ENCODE data around the gene CDK15. TPM values are rescaled to one million over a fixed set of nuclear protein-coding genes. Genes with fewer than 3 reads are reported as not detected.

The CDK15 gene
- total RNA-seq, 1 donor from 2014 or later = 0.70 TPM

DNA sequence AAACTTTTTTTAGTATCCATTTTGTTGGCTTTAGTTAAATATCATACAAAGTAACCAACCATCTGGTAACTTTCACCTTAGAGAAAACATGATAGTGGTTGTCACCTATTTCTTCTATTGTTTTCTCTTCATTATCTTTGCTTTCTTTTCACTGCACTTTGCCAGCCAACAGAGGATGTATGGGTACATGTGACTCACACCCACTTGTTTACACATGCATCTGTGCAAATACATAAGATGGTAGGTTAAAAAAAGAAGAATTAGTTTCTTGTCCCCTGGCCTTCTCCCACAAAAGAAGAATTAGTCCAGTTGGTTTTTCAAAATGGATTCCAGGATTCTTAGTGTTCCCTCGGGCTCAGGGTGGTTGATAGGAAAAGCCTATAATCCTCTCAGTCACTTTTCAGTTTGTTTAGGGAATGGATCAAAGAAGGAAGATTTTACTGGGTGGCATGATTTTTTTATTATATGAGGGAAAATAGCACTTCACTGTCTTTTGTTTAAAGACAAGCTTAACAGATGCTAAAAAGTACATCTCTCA, 46.6 kb downstream of the CDK15 start:
- Mint-ChIP-seq H3K9me3 (ENCODE audit: unreplicated experiment) (no peaks in the 10 kb centered on the region), H3K4me1 (ENCODE audit: unreplicated experiment) (peaks cover 36% of the 10 kb centered on the region), H3K27me3 (ENCODE audit: unreplicated experiment) (no peaks in the 10 kb centered on the region), H3K36me3 (ENCODE audit: unreplicated experiment) (no peaks in the 10 kb centered on the region), H3K4me3 (ENCODE audit: unreplicated experiment) (no peak overlapping the region), H3K27ac (ENCODE audit: unreplicated experiment) (peak overlapping the region; percentile 98)
- DNase-seq (ENCODE audit: extremely low spot score, unreplicated experiment) = no peak
- TF ChIP-seq, protein P1, sequence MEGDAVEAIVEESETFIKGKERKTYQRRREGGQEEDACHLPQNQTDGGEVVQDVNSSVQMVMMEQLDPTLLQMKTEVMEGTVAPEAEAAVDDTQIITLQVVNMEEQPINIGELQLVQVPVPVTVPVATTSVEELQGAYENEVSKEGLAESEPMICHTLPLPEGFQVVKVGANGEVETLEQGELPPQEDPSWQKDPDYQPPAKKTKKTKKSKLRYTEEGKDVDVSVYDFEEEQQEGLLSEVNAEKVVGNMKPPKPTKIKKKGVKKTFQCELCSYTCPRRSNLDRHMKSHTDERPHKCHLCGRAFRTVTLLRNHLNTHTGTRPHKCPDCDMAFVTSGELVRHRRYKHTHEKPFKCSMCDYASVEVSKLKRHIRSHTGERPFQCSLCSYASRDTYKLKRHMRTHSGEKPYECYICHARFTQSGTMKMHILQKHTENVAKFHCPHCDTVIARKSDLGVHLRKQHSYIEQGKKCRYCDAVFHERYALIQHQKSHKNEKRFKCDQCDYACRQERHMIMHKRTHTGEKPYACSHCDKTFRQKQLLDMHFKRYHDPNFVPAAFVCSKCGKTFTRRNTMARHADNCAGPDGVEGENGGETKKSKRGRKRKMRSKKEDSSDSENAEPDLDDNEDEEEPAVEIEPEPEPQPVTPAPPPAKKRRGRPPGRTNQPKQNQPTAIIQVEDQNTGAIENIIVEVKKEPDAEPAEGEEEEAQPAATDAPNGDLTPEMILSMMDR (IDR thresholded peaks at IDR 0.05) = no peak

DNA sequence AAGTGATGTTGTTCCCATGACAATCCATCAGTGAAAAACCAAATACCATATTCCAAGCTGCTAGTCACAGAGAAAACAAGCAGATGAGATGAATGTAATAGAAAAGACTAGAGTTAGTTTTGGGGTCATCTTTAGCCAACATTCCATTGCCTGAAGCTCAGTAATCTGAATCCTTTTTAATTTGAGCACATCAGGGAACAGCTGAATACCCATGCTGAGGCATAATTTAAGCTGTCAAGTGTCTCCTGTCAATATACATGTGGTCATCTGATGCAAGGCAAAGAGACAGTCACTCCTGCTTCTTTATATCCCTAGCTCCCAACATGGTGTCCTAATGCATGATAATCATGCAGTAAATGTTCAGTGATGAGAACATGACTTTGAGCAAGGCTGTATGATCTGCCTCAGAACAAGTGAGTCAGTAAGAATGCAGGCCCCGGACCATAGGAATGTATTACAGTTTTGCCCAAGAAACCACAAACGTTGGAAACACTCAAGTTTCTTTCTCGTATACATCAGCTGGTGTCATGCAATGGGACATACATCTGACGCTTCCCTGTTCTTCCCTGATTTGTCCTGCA, 48.0 kb downstream of the CDK15 start:
- H3K9me3 Mint-ChIP-seq (ENCODE audit: unreplicated experiment) = no peaks in the 10 kb centered on the region
- no peaks in the 10 kb centered on the region for H3K27me3 Mint-ChIP-seq (ENCODE audit: unreplicated experiment)
- no peak for DNase-seq (ENCODE audit: extremely low spot score, unreplicated experiment)
- H3K4me3 Mint-ChIP-seq (ENCODE audit: unreplicated experiment) = peak overlapping the region; percentile 32
- no peaks in the 10 kb centered on the region for H3K36me3 Mint-ChIP-seq (ENCODE audit: unreplicated experiment)
- H3K27ac Mint-ChIP-seq (ENCODE audit: unreplicated experiment) = peak overlapping the region; percentile 98
- TF ChIP-seq, protein P1 (IDR thresholded peaks at IDR 0.05) = no peak
- H3K4me1 Mint-ChIP-seq (ENCODE audit: unreplicated experiment) = peaks cover 46% of the 10 kb centered on the region

DNA sequence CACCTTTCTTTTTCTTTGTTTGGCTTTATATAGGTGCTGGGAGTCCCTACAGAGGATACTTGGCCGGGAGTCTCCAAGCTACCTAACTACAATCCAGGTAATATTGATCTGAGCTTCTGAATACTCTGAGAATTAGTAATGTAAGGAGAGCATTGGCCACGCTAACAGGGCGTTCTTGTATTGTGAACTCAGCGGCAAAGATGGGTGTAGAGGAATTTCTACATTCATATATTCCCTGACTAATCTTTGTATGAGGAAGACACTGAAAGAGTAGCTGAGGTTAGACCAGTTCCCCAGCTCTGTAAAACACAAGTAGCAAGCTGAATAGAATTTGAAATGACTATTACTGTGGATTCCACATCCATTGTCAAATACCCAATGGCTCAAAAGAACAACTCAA, 48.5 kb downstream of the CDK15 start:
- TF ChIP-seq, protein P1 (IDR thresholded peaks at IDR 0.05) = no peak
- Mint-ChIP-seq H3K4me3 (ENCODE audit: unreplicated experiment) (no peak overlapping the region), H3K9me3 (ENCODE audit: unreplicated experiment) (no peaks in the 10 kb centered on the region), H3K27ac (ENCODE audit: unreplicated experiment) (peak overlapping the region; percentile 98), H3K36me3 (ENCODE audit: unreplicated experiment) (no peaks in the 10 kb centered on the region), H3K4me1 (ENCODE audit: unreplicated experiment) (peaks cover 46% of the 10 kb centered on the region), H3K27me3 (ENCODE audit: unreplicated experiment) (no peaks in the 10 kb centered on the region)
- DNase-seq (ENCODE audit: extremely low spot score, unreplicated experiment) = no peak

DNA sequence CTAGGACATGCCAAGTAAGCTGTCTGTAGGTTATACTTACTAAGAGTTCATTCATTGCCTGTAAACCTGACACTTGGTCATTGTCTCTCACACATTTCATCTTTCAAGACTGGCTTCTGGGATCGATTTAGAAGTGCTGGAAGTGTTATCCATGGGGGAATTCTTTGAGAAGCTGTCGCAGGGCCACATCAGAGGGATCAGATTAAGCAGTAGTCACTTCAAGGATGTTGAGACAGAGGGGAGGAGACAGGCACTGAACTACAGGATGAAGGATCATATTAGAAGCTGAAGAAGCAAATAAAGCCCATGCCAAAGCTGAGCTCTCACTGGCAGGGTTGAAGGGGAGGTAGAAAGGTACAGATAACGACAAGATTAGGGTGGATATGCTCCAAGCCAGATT, 49.0 kb downstream of the CDK15 start:
- no peak for DNase-seq (ENCODE audit: extremely low spot score, unreplicated experiment)
- Mint-ChIP-seq H3K4me1 (ENCODE audit: unreplicated experiment) (peaks cover 46% of the 10 kb centered on the region), H3K4me3 (ENCODE audit: unreplicated experiment) (no peak overlapping the region), H3K27me3 (ENCODE audit: unreplicated experiment) (no peaks in the 10 kb centered on the region), H3K36me3 (ENCODE audit: unreplicated experiment) (no peaks in the 10 kb centered on the region), H3K27ac (ENCODE audit: unreplicated experiment) (peak overlapping the region; percentile 98), H3K9me3 (ENCODE audit: unreplicated experiment) (no peaks in the 10 kb centered on the region)
- TF ChIP-seq, protein P1 (IDR thresholded peaks at IDR 0.05) = no peak

GRCh38 chr2:201857326-201857725, 51.0 kb downstream of the CDK15 start:
- no peak for DNase-seq (ENCODE audit: extremely low spot score, unreplicated experiment)
- Mint-ChIP-seq H3K27me3 (ENCODE audit: unreplicated experiment) (no peaks in the 10 kb centered on the region), H3K9me3 (ENCODE audit: unreplicated experiment) (no peaks in the 10 kb centered on the region), H3K4me3 (ENCODE audit: unreplicated experiment) (no peak overlapping the region), H3K4me1 (ENCODE audit: unreplicated experiment) (peaks cover 44% of the 10 kb centered on the region), H3K27ac (ENCODE audit: unreplicated experiment) (no peak overlapping the region), H3K36me3 (ENCODE audit: unreplicated experiment) (no peaks in the 10 kb centered on the region)
- TF ChIP-seq, protein P1 (IDR thresholded peaks at IDR 0.05) = no peak
